ENCODE data around the gene NOSIP.

The NOSIP gene

GRCh38 chr19:49542446-49542845 lies 37.9 kb downstream of the NOSIP start:
- DNase-seq, result no peak

GRCh38 chr19:49541914-49542313 lies 38.4 kb downstream of the NOSIP start:
- DNase-seq, result no peak

GRCh38 chr19:49539192-49539952 lies 41.0 kb downstream of the NOSIP start:
- no peak for DNase-seq

GRCh38 chr19:49538643-49539042 lies 41.7 kb downstream of the NOSIP start:
- no peak for DNase-seq

- DNase-seq, result no peak
These were observed 43.4 kb downstream of the NOSIP start for GRCh38 chr19:49536921-49537462.

- no peak for DNase-seq
These were observed 45.5 kb downstream of the NOSIP start for GRCh38 chr19:49534632-49535385.

- DNase-seq, result peak; percentile 54 to 60
These were observed 46.5 kb downstream of the NOSIP start for GRCh38 chr19:49533551-49534488.

- no peak for DNase-seq
These were observed 49.6 kb downstream of the NOSIP start for GRCh38 chr19:49530708-49531107.

- DNase-seq, result no peak
These were observed 52.1 kb downstream of the NOSIP start for GRCh38 chr19:49528211-49528771.

GRCh38 chr19:49524812-49525455 lies 55.4 kb downstream of the NOSIP start:
- no peak for DNase-seq

- DNase-seq, result no peak
These were observed 59.5 kb downstream of the NOSIP start for GRCh38 chr19:49520705-49521319.

- DNase-seq, result no peak
These were observed 62.3 kb downstream of the NOSIP start for GRCh38 chr19:49518033-49518432.

GRCh38 chr19:49515767-49516166 lies 64.6 kb downstream of the NOSIP start:
- DNase-seq, result no peak

GRCh38 chr19:49514151-49514550 lies 66.2 kb downstream of the NOSIP start:
- no peak for DNase-seq

- no peak for DNase-seq
These were observed 66.6 kb downstream of the NOSIP start for GRCh38 chr19:49513746-49514118.

- DNase-seq, result peak; percentile 44 to 69
These were observed 67.2 kb downstream of the NOSIP start for GRCh38 chr19:49512970-49513745.

GRCh38 chr19:49507803-49508494 lies 72.4 kb downstream of the NOSIP start:
- no peak for DNase-seq

- DNase-seq, result peak; percentile 58 to 68
These were observed 73.7 kb downstream of the NOSIP start for GRCh38 chr19:49506575-49507105.
